ENCODE results near the gene UBASH3B. TPM values are rescaled to one million over a fixed set of nuclear protein-coding genes. Genes with fewer than 3 reads are reported as not detected.

Gene UBASH3B
- total and polyA plus RNA-seq, 2 of the 13 experiments (the other 11 are each of a cell fraction or from before 2014, with no cell fraction given): 4.4 to 7.6 TPM

- Histone ChIP-seq H3K27me3 (ENCODE audit: control insufficient read depth in 1 of 2, insufficient read depth in 2 of 2, low read length in 2 of 2) (peaks cover 2 to 14% of the 10 kb centered on the region in 2 experiments; a peak in 1 of 5 replicates), H3K36me3 (replicated peaks in 1 of 2; ENCODE audit: control insufficient read depth in 1 of 2, insufficient read depth in 2 of 2, low read length in 2 of 2) (no peaks in the 10 kb centered on the region), H3K79me2 (ENCODE audit: insufficient read depth, low read length) (no peaks in the 10 kb centered on the region), H3K4me1 (ENCODE audit: insufficient read depth, low read length) (peaks cover 12% of the 10 kb centered on the region), H4K20me1 (ENCODE audit: insufficient read depth, low read length) (no peaks in the 10 kb centered on the region), H2AFZ (ENCODE audit: low read length) (no peak overlapping the region), H3K4me2 (ENCODE audit: low read depth, low read length) (0 out of 2 replicates have a peak overlapping the region, but pooled peaks have one; percentile 33), H3K9ac (ENCODE audit: insufficient read depth, low read depth, low read length) (no peak overlapping the region), H3K4me3 (replicated peaks in 1 of 3; ENCODE audit: insufficient read depth in 1 of 3, low read depth in 2 of 3, low read length in 3 of 3) (no peak overlapping the region), H3K27ac (ENCODE audit: extremely low read length, insufficient read depth, low read length) (no peak overlapping the region), H3K9me3 (ENCODE audit: low read length) (no peaks in the 10 kb centered on the region)
- POLR2A ChIA-PET: no interaction called here
- intact Hi-C loops (cut with micrococcal nuclease; ENCODE audit: unreplicated experiment): loop anchor here (1.0 to 2.0 kb wide), 4 partner anchors 48 to 225 kb away; no protein-coding TSS in a partner anchor
- WGBS (ENCODE audit: low lambda C conversion rate): 9% methylated on average over 9 of the region's 9 CpGs
- DNase-seq (ENCODE audit: low spot score): peak; percentile 65
- CTCF ChIA-PET (ENCODE audit: low intra/inter-chr PET ratio, low total read pairs): interaction anchor here (0.9 to 3.4 kb wide), 5 partner anchors 9 to 225 kb away, joined by 3 to 31 read pairs (median 9); no protein-coding TSS in a partner anchor
- in situ Hi-C loops (cut with HindIII; ENCODE audit: extremely low pct_ligation_motif_present, low pct_unique_long_range_greater_than_20kb): no loop called here
- ATAC-seq: peak; percentile 94
- peak; percentile 37 for FAIRE-seq
- no TSS peak for BruUV-seq (replicated peaks)
- TF ChIP-seq MBNL3 (CRISPR knock-in tag; conservative IDR thresholded peaks at IDR 0.05) (no peak), HDAC6 (IDR thresholded peaks at IDR 0.05; ENCODE audit: low read depth, low read length) (no peak), STAG1 (CRISPR knock-in tag; IDR thresholded peaks at IDR 0.05) (peak; percentile 88), ERF (CRISPR knock-in tag; IDR thresholded peaks at IDR 0.05) (peak; percentile 41; the same call in 1 of the 2 replicates), ZNF569 (CRISPR knock-in tag; IDR thresholded peaks at IDR 0.05; ENCODE audit: borderline replicate concordance) (no peak), SMC3 (IDR thresholded peaks at IDR 0.05; ENCODE audit: low read length) (peak; percentile 95), ARID4A (CRISPR knock-in tag; IDR thresholded peaks at IDR 0.05; ENCODE audit: borderline replicate concordance) (no peak), RCOR2 (CRISPR knock-in tag; IDR thresholded peaks at IDR 0.05) (no peak)
- TF ChIP-seq, protein P1, sequence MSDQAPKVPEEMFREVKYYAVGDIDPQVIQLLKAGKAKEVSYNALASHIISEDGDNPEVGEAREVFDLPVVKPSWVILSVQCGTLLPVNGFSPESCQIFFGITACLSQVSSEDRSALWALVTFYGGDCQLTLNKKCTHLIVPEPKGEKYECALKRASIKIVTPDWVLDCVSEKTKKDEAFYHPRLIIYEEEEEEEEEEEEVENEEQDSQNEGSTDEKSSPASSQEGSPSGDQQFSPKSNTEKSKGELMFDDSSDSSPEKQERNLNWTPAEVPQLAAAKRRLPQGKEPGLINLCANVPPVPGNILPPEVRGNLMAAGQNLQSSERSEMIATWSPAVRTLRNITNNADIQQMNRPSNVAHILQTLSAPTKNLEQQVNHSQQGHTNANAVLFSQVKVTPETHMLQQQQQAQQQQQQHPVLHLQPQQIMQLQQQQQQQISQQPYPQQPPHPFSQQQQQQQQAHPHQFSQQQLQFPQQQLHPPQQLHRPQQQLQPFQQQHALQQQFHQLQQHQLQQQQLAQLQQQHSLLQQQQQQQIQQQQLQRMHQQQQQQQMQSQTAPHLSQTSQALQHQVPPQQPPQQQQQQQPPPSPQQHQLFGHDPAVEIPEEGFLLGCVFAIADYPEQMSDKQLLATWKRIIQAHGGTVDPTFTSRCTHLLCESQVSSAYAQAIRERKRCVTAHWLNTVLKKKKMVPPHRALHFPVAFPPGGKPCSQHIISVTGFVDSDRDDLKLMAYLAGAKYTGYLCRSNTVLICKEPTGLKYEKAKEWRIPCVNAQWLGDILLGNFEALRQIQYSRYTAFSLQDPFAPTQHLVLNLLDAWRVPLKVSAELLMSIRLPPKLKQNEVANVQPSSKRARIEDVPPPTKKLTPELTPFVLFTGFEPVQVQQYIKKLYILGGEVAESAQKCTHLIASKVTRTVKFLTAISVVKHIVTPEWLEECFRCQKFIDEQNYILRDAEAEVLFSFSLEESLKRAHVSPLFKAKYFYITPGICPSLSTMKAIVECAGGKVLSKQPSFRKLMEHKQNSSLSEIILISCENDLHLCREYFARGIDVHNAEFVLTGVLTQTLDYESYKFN (CRISPR knock-in tag; conservative IDR thresholded peaks at IDR 0.05): no peak
- TF ChIP-seq, protein P2, sequence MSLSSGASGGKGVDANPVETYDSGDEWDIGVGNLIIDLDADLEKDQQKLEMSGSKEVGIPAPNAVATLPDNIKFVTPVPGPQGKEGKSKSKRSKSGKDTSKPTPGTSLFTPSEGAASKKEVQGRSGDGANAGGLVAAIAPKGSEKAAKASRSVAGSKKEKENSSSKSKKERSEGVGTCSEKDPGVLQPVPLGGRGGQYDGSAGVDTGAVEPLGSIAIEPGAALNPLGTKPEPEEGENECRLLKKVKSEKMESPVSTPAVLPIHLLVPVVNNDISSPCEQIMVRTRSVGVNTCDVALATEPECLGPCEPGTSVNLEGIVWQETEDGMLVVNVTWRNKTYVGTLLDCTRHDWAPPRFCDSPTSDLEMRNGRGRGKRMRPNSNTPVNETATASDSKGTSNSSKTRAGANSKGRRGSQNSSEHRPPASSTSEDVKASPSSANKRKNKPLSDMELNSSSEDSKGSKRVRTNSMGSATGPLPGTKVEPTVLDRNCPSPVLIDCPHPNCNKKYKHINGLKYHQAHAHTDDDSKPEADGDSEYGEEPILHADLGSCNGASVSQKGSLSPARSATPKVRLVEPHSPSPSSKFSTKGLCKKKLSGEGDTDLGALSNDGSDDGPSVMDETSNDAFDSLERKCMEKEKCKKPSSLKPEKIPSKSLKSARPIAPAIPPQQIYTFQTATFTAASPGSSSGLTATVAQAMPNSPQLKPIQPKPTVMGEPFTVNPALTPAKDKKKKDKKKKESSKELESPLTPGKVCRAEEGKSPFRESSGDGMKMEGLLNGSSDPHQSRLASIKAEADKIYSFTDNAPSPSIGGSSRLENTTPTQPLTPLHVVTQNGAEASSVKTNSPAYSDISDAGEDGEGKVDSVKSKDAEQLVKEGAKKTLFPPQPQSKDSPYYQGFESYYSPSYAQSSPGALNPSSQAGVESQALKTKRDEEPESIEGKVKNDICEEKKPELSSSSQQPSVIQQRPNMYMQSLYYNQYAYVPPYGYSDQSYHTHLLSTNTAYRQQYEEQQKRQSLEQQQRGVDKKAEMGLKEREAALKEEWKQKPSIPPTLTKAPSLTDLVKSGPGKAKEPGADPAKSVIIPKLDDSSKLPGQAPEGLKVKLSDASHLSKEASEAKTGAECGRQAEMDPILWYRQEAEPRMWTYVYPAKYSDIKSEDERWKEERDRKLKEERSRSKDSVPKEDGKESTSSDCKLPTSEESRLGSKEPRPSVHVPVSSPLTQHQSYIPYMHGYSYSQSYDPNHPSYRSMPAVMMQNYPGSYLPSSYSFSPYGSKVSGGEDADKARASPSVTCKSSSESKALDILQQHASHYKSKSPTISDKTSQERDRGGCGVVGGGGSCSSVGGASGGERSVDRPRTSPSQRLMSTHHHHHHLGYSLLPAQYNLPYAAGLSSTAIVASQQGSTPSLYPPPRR (CRISPR knock-in tag; IDR thresholded peaks at IDR 0.05; ENCODE audit: borderline replicate concordance): no peak
Observed at GRCh38 chr11:122628810-122629555, 26.5 kb upstream of the UBASH3B start.

Measured in HepG2 (cell line).